Mesenchymal stem cell (in vitro differentiated cells and primary cell): Measurements from ENCODE around the gene TP73.

Source experiments
- DNase-seq: peaks from one replicate; pipeline ENCODE4 v3.0.0-alpha.2; 2013
- H2AFZ ChIP-seq: one replicate; pipeline ENCODE4 v1.6.1; 2013; ENCODE audit warnings: low read depth, mild to moderate bottlenecking, control low read depth, inconsistent platforms, low read length, moderate library complexity
- H2AK5ac ChIP-seq: 2 replicates; pipeline ENCODE4 v1.6.1; 2013; ENCODE audit warnings: low read length, moderate library complexity, mild to moderate bottlenecking, inconsistent platforms; ENCODE audit not compliant: severe bottlenecking
- H2BK120ac ChIP-seq: one replicate; pipeline ENCODE4 v1.6.1; 2013; ENCODE audit warnings: low read depth, mild to moderate bottlenecking, inconsistent platforms, low read length, moderate library complexity
- H2BK12ac ChIP-seq, 2 experiments: one replicate each; pipeline ENCODE4 v1.6.1; 2013; ENCODE audit warnings: inconsistent platforms in 2 of 2, low read length in 2 of 2, mild to moderate bottlenecking in 2 of 2, moderate library complexity in 2 of 2, control low read depth in 1 of 2
- H2BK15ac ChIP-seq: one replicate; pipeline ENCODE4 v1.6.1; 2013; ENCODE audit warnings: mild to moderate bottlenecking, low read depth, inconsistent platforms; ENCODE audit not compliant: poor library complexity, severe bottlenecking
- H2BK5ac ChIP-seq: 2 replicates; pipeline ENCODE4 v1.6.1; 2013; ENCODE audit warnings: low read depth, mild to moderate bottlenecking, low read length, control low read depth, inconsistent platforms; ENCODE audit not compliant: poor library complexity, severe bottlenecking
- H3K14ac ChIP-seq, 2 experiments: one replicate each; pipeline ENCODE4 v1.6.1; 2013; ENCODE audit warnings: inconsistent platforms in 2 of 2, low read length in 2 of 2, control low read depth in 1 of 2, mild to moderate bottlenecking in 1 of 2, moderate library complexity in 1 of 2
- H3K18ac ChIP-seq, 2 experiments: one replicate each; pipeline ENCODE4 v1.6.1; 2013; ENCODE audit warnings: inconsistent platforms in 2 of 2, low read length in 2 of 2, control low read depth in 1 of 2, low read depth in 1 of 2, mild to moderate bottlenecking in 1 of 2
- H3K23ac ChIP-seq, 2 experiments: one replicate each; pipeline ENCODE4 v1.6.1; 2013; ENCODE audit warnings: inconsistent platforms in 2 of 2, low read length in 2 of 2, mild to moderate bottlenecking in 2 of 2, moderate library complexity in 2 of 2, control low read depth in 1 of 2
- H3K27ac ChIP-seq: 2 replicates; pipeline ENCODE4 v1.5.1; 2013; ENCODE audit warnings: mild to moderate bottlenecking, moderate library complexity, low read length, control low read depth, inconsistent platforms; ENCODE audit not compliant: poor library complexity, severe bottlenecking
- H3K27me3 ChIP-seq, 2 experiments: 2 replicates each; pipeline versions ENCODE4 v1.6.1 to v1.7.0; 2013; ENCODE audit warnings: low read length in 2 of 2, mild to moderate bottlenecking in 2 of 2, moderate library complexity in 2 of 2, control low read depth in 1 of 2, inconsistent platforms in 1 of 2; ENCODE audit not compliant: control insufficient read depth in 1 of 2, insufficient read depth in 1 of 2
- H3K36me3 ChIP-seq, 2 experiments: 2 replicates each; pipeline versions ENCODE4 v1.6.1 to v1.7.0; 2013; ENCODE audit warnings: low read length in 2 of 2, control low read depth in 1 of 2, inconsistent platforms in 1 of 2, low read depth in 1 of 2, mild to moderate bottlenecking in 1 of 2; ENCODE audit not compliant: insufficient read depth in 2 of 2, control insufficient read depth in 1 of 2
- H3K4ac ChIP-seq, 2 experiments: one replicate each; pipeline ENCODE4 v1.6.1; 2013; ENCODE audit warnings: inconsistent platforms in 2 of 2, low read length in 2 of 2, mild to moderate bottlenecking in 2 of 2, moderate library complexity in 2 of 2, control low read depth in 1 of 2, low read depth in 1 of 2
- H3K4me1 ChIP-seq: 2 replicates; pipeline ENCODE4 v1.6.1; 2013; ENCODE audit warnings: low read depth, low read length, control low read depth; ENCODE audit not compliant: control insufficient read depth, insufficient read depth
- H3K4me2 ChIP-seq: 2 replicates; pipeline ENCODE4 v1.6.1; 2013; ENCODE audit warnings: low read length, mild to moderate bottlenecking, inconsistent platforms; ENCODE audit not compliant: poor library complexity, severe bottlenecking
- H3K4me3 ChIP-seq, 2 experiments: 2 replicates each; pipeline versions ENCODE4 v1.5.1 to v1.7.0; 2013; ENCODE audit warnings: low read length in 2 of 2, mild to moderate bottlenecking in 2 of 2, control low read depth in 1 of 2, low read depth in 1 of 2; ENCODE audit not compliant: insufficient read depth in 1 of 2
- H3K79me1 ChIP-seq: replicated peaks from 2 replicates; pipeline ENCODE4 v1.6.1; 2013; ENCODE audit warnings: mild to moderate bottlenecking, control low read depth, low read length, inconsistent platforms; ENCODE audit not compliant: poor library complexity, severe bottlenecking
- H3K9ac ChIP-seq: 2 replicates; pipeline ENCODE4 v1.7.0; 2013; ENCODE audit warnings: mild to moderate bottlenecking, low read length, moderate library complexity
- H3K9me3 ChIP-seq: 2 replicates; pipeline ENCODE4 v1.7.0; 2013; ENCODE audit warnings: mild to moderate bottlenecking, low read length; ENCODE audit not compliant: control insufficient read depth
- H4K8ac ChIP-seq: one replicate; pipeline ENCODE4 v1.6.1; 2013; ENCODE audit warnings: inconsistent platforms, mild to moderate bottlenecking, low read length, moderate library complexity
- H4K91ac ChIP-seq: one replicate; pipeline ENCODE4 v1.6.1; 2013; ENCODE audit warnings: mild to moderate bottlenecking, low read length, inconsistent platforms
- WGBS: methylation state at CpG from one replicate; pipeline ENCODE4 v1.1.7; 2013; ENCODE audit warnings: mixed read lengths; 5-methylcytosine and 5-hydroxymethylcytosine counted together

Gene TP73

GRCh38 chr1:3630914-3631313 is 21.4 kb upstream of the TP73 start:
- H2AFZ ChIP-seq, result no peak overlapping the region
- H3K9ac ChIP-seq, result no peak overlapping the region
- H3K79me1 ChIP-seq, result peaks cover 18% of the 10 kb centered on the region
- WGBS, result 93% methylated on average over 9 of the region's 9 CpGs
- H3K4me1 ChIP-seq, result no peaks in the 10 kb centered on the region
- H2BK15ac ChIP-seq, result no peak overlapping the region
- no peak overlapping the region for H4K8ac ChIP-seq
- H2BK5ac ChIP-seq, result no peak overlapping the region
- H3K18ac ChIP-seq, result no peak overlapping the region
- no peak for DNase-seq
- no peak overlapping the region for H3K27ac ChIP-seq
- H3K4me2 ChIP-seq, result no peak overlapping the region
- no peaks in the 10 kb centered on the region for H3K9me3 ChIP-seq
- H3K4ac ChIP-seq, result no peak overlapping the region
- no peak overlapping the region for H3K14ac ChIP-seq
- H3K4me3 ChIP-seq, result no peak overlapping the region
- peaks cover 81 to 85% of the 10 kb centered on the region in 2 experiments for H3K36me3 ChIP-seq
- no peak overlapping the region for H2BK120ac ChIP-seq
- H3K27me3 ChIP-seq, result no peaks in the 10 kb centered on the region
- no peak overlapping the region for H3K23ac ChIP-seq
- no peak overlapping the region for H2AK5ac ChIP-seq
- H4K91ac ChIP-seq, result no peak overlapping the region
- H2BK12ac ChIP-seq, result no peak overlapping the region

GRCh38 chr1:3631320-3632260 is 20.7 kb upstream of the TP73 start:
- Histone ChIP-seq H3K4me2 (no peak overlapping the region), H2AK5ac (no peak overlapping the region), H2BK120ac (no peak overlapping the region), H3K23ac (no peak overlapping the region), H3K27me3 (no peaks in the 10 kb centered on the region), H3K27ac (no peak overlapping the region), H2BK12ac (no peak overlapping the region), H2BK5ac (no peak overlapping the region), H3K79me1 (peaks cover 18% of the 10 kb centered on the region), H3K36me3 (peaks cover 86 to 92% of the 10 kb centered on the region in 2 experiments), H2AFZ (no peak overlapping the region), H4K8ac (no peak overlapping the region), H3K4ac (no peak overlapping the region), H2BK15ac (no peak overlapping the region), H3K9ac (no peak overlapping the region), H3K4me1 (peaks cover 1% of the 10 kb centered on the region), H4K91ac (no peak overlapping the region), H3K4me3 (no peak overlapping the region), H3K18ac (no peak overlapping the region), H3K9me3 (no peaks in the 10 kb centered on the region), H3K14ac (no peak overlapping the region)
- DNase-seq, result no peak
- WGBS, result 90% methylated on average over 35 of the region's 36 CpGs

GRCh38 chr1:3632298-3632697 is 20.0 kb upstream of the TP73 start:
- H3K4ac ChIP-seq, result no peak overlapping the region
- H3K27ac ChIP-seq, result no peak overlapping the region
- no peak overlapping the region for H4K8ac ChIP-seq
- H3K9ac ChIP-seq, result no peak overlapping the region
- H3K79me1 ChIP-seq, result peaks cover 18% of the 10 kb centered on the region
- no peak overlapping the region for H3K14ac ChIP-seq
- no peaks in the 10 kb centered on the region for H3K27me3 ChIP-seq
- no peak overlapping the region for H2BK120ac ChIP-seq
- H3K36me3 ChIP-seq, result peaks cover 92 to 95% of the 10 kb centered on the region in 2 experiments
- no peak overlapping the region for H2BK12ac ChIP-seq
- H4K91ac ChIP-seq, result no peak overlapping the region
- H3K23ac ChIP-seq, result no peak overlapping the region
- H3K4me2 ChIP-seq, result no peak overlapping the region
- peaks cover 1% of the 10 kb centered on the region for H3K4me1 ChIP-seq
- no peak overlapping the region for H2BK5ac ChIP-seq
- H2AK5ac ChIP-seq, result no peak overlapping the region
- no peak overlapping the region for H3K4me3 ChIP-seq
- no peak overlapping the region for H2AFZ ChIP-seq
- DNase-seq, result no peak
- H2BK15ac ChIP-seq, result no peak overlapping the region
- no peaks in the 10 kb centered on the region for H3K9me3 ChIP-seq
- no peak overlapping the region for H3K18ac ChIP-seq
- 95% methylated on average over 17 of the region's 17 CpGs for WGBS

GRCh38 chr1:3632716-3633343 is 19.5 kb upstream of the TP73 start:
- no peak overlapping the region for H2BK5ac ChIP-seq
- DNase-seq, result no peak
- H2AFZ ChIP-seq, result no peak overlapping the region
- H3K27me3 ChIP-seq, result no peaks in the 10 kb centered on the region
- H3K36me3 ChIP-seq, result peaks cover 91 to 93% of the 10 kb centered on the region in 2 experiments
- H3K14ac ChIP-seq, result no peak overlapping the region
- no peak overlapping the region for H2BK120ac ChIP-seq
- H2BK15ac ChIP-seq, result no peak overlapping the region
- WGBS, result 95% methylated on average over 26 of the region's 26 CpGs
- no peak overlapping the region for H3K4me2 ChIP-seq
- H2AK5ac ChIP-seq, result no peak overlapping the region
- no peak overlapping the region for H3K23ac ChIP-seq
- peaks cover 1% of the 10 kb centered on the region for H3K4me1 ChIP-seq
- no peaks in the 10 kb centered on the region for H3K9me3 ChIP-seq
- no peak overlapping the region for H4K91ac ChIP-seq
- no peak overlapping the region for H3K4me3 ChIP-seq
- H2BK12ac ChIP-seq, result no peak overlapping the region
- H3K27ac ChIP-seq, result no peak overlapping the region
- H3K4ac ChIP-seq, result no peak overlapping the region
- H3K9ac ChIP-seq, result no peak overlapping the region
- peaks cover 13% of the 10 kb centered on the region for H3K79me1 ChIP-seq
- no peak overlapping the region for H4K8ac ChIP-seq
- no peak overlapping the region for H3K18ac ChIP-seq
